MV-4-11 (cell line): ENCODE data around the gene FERMT3.
"Not testable (repeated sequence)": the region's sequence is repeated elsewhere in the genome, so short reads cannot be mapped to it uniquely, and the experiment has no call there.

Experiments
- DNase-seq: peaks from one replicate; lab custom pipeline; 2025; lab: John Stamatoyannopoulos, UW

Gene FERMT3

DNA sequence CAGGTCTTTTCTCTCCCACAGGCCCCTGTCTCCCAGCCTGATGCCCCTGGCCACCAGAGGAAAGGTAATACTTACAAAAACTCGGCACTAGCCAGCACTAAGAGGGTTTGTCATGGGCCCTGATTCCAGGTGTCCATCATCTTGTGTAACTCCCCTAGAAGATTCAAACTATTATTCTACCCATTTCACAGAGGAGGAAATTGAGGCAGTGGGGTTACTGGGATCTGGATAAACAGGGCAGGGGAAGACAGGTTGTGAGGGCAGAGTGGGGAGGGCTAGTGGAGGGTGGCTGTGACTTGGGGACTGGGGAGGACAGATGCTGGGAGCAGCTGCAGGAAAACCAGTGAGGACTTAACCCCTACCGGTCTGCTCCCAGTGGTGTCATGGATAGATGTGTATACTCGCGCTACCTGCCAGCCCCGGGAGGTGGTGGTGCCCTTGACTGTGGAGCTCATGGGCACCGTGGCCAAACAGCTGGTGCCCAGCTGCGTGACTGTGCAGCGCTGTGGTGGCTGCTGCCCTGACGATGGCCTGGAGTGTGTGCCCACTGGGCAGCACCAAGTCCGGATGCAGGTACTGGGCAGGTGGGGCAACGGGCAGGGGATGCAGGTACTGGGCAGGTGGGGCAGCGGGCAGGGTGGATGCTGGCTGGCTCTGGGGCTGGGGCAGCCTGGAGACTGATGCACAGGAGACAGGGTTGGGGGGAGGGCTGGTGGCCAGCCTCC, 29.1 kb downstream of the FERMT3 start:
- no peak for DNase-seq

DNA sequence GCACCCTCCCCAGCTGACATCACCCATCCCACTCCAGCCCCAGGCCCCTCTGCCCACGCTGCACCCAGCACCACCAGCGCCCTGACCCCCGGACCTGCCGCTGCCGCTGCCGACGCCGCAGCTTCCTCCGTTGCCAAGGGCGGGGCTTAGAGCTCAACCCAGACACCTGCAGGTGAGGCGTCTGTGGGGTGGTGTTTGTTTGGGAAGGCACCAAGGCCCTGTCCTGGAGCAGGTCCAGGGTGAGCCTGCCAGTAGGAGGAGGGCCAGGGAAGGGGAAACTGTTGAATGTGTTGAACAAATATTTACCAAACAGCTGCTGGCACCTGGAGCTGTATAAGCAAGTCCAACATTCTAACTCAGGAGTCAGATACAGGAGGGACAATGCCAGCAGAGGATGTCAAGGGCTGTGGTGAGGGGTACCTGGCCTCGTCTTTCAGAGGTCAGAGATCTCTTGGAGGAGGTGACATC, 31.0 kb downstream of the FERMT3 start:
- DNase-seq: no peak

DNA sequence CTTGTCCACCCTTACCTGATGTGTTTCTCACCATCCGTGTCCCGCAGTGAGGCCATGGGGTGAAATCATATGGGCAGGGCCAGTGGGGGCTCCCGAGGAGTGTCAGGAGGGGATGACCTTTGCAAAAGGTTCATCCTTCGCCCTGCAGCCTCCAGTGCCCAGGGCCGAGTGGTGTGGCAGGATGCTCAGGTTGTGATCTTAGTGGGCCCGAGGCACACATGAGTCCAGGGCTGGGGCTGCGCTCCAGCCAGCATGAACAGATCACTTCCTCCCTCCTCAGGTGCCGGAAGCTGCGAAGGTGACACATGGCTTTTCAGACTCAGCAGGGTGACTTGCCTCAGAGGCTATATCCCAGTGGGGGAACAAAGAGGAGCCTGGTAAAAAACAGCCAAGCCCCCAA, 31.6 kb downstream of the FERMT3 start:
- no peak for DNase-seq

DNA sequence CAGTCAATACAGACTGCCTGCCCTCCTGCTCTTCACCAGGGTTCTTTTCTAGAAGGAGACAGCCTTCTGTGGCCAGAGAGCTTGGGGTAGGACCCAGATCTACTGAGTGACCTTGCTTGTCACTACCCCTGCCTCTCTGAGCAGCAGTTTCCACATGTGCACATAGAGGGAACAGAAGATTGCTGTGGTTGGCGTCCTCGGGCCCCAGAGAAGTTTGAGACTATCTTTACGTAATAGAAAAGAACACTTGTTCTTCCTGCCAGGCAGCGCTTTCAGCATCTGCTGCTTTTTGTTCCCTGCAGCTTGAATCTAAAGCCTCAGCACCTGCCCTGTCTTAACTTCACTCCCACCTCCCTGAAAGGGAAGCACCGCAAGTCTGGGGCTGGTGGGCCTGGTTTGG, 32.5 kb downstream of the FERMT3 start:
- peak; percentile 91 for DNase-seq

DNA sequence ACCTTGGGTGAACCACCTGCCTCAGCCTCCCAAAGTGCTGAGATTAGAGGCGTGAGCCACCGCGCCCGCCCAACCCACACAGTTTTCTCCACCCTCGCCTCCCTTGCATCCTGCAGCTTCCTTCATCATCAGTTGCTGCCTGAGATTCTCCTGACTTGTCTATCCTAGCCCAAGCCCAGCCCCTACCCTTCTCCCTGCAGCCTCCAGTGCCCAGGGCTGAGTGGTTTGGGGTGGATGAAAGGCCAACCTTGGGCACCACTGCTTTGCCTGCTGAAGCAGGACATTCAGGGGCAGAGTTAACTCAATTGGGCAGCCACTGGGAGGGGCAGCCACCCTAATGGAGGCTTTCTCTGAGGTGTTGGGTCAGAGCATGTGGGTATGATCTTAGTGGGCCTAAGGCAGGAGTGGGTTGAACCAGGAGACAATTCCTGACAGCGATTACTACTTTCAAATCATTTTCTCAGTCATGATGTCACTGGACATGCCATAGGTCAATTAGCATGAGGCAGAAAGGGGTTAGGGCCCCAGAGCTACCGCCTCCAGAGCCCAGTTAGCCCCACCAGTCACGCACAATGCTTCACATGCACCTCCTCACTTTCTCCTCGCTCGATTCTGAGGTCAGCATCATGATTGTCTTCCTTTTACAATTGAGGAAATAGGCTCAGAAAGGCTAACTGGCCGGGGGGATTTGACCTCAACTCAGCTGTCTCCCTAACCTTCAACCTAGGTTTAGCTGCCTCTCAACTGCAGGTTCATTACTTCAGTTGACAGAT, 33.3 kb downstream of the FERMT3 start:
- DNase-seq: peak; percentile 98

DNA sequence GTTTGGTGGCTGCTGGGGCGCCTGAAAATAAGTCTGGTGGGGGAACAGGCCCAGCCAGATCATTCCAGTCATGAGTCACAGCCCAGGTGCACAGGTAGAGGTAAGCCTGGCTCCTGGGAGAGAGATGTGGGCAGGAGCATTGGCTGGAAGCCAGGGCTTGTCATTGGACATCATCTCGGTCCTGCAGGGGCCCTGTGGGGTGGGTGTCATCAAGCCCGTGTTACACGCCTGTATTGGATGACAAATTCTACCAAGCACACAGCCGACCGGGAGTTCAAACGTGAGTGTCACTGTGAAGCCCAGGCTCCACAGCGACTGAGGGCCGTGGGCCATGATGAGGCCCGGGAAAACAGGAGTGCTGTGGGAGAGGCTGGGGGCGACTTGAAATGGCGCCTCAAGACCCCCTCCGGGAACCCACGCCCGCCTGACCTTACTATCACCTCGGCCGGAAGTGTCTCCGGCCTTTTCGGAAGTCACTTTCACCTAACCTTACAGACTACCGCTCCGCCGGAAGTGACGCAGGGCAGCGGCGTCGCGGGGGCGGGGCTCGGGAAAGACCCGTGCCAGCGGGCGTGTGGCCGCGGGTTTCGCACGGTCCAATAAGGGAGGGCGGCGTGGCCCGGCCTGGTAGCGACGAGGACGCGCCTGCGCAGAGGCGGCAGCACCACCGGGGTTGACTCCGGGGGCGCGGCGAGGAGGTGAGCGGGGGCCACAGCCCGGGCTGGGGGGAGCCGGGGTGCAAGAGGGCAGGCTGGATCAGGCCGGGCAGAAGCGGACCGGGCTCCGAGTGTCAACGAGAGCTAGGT, 34.1 kb downstream of the FERMT3 start, which contains the start of gene FKBP2:
TSS of gene FKBP2 (plus strand) at position 661 of the 806 bp plus-strand sequence. CDS start 1,293 bp downstream, outside the sequence.
- DNase-seq: peak; percentile 96

DNA sequence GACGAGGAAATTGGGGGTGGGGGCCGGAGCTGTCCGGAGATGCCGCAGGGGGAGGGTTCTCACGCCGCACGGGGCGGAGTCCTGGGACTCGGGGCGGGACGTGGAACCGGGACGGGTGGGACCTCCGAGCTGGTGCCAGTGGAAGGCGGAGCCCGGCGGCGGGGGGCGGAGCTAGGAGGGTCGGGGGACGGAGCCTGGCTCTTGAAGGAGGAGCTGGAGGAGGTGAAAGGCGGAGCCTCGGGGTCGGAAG, 34.6 kb downstream of the FERMT3 start:
- DNase-seq: peak; percentile 97

DNA sequence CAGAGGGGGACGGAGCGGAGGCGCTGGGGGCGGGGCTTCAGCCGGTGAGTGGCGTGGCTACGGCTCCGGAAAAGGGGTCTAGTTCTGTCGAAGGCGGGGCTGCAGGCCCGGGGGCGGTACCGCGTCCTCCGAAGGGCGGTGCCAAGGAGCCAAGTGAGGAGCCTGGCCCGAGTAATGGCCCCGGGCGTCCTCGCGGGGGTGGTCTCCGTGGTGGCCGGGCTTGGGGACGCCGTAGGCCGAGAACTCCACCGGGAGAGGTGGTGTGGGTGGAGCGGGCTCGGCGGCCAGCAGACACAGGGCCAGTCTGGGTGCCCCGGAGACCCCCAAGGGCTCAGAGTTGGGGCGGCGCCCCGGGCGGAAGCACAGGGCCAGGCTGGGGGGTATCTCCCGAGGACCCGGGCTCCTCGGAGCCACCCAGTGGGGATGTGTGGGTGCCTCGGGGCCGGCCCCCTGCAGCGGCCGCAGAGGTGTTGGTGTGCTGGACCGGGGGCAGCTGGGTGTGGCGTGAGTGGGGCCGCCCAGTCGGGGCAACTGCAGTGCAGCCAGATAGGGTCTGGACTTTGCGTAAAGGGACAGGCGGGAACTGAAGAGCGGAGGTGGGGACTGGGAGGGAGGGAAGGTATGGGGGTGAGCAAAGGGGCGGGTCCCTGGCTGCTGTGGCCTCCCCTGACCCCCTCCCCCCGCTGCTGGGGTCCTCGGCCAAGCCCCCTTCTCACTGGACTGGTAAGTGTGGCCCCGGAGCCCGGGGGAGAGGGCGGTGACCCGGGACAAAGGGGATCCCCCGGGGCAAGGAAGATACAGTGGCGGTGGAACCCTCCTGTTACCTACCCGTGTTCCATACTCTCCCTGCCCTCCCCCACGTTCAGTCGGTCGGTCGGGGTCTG, 35.2 kb downstream of the FERMT3 start:
- DNase-seq: no peak

DNA sequence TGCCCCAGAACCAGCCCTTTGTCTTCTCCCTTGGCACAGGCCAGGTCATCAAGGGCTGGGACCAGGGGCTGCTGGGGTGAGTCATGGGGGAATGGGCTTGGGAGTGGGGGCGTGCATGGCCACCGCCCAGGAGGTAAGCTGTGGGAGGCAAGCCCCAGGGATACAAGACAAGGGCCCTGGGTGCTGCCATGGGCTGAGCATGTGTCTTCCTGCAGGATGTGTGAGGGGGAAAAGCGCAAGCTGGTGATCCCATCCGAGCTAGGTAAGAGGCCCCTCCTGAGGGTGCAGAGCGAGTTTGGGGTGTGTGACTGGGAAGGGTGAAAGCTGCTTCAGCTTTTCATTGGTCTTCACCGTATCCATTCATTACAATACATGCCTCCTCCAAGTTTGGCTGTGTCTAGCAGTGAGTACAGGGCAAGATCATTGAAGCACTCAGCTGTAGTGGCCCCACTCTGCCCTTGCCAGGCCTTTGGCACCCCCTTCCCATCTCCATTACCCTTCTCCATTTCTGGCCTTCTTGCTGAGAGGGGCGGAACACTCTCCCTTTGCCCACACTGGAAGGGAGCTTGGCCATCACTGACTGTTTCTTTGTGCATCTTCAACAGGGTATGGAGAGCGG, 36.8 kb downstream of the FERMT3 start:
- DNase-seq: no peak

DNA sequence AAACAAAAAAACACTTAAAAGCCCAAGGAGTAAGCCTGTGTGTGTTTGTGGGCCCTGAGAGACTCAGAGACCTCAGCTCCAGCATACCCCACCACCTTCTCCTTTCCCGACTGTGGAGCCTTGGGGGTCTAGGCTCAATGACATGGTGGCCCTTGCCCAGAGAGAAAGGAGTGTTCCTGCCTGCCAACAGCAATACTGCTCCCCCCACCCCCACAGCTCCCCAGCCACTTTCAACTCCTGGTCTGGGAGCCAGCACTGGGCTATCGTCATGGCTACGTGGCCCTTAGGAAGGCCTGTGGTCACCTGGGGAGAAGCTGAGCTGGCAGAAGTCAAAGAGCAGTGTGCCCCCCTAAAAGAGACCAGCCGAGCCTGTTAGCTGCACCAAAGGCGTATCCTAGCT, 37.6 kb downstream of the FERMT3 start:
- no peak for DNase-seq

DNA sequence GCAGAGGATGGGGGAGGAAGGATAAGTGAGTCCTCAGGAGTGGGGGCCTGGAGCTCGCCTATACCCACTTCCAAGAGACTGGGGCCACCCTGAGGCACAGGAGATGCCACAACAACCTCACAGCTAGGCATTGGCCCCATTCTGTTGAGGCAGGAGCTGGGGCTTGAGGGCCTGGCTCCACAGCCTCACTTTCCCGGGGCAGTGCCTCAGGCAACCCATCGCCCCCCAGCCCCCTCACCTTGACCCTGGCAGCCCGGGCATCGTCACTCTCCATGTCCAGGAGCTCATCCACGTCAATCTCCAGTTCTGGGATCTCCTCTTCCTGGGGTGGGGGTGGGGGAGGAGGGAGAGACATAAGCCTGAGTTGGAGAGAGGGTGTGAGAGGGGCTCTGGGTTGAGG, 38.4 kb downstream of the FERMT3 start:
- no peak for DNase-seq

DNA sequence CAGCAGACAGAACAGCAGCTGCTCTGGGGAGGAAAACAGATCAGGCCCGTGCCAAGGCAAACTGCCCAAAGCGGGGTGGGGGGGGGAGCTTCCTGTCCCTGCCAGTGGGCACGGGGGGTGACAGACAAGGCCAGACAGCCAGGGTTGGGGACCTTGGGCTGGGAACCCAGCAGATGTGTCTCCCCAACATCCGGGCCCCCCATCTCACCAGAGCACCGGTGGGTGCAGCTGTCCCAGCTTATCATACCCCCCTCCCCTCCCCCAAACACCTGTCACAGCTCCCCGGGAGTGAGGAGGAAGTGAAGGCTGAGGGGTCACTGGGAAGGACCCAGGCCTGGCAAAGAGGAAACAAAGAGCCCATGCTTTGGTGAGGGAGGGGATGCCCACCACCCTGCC, 38.9 kb downstream of the FERMT3 start:
- peak; percentile 47 for DNase-seq

DNA sequence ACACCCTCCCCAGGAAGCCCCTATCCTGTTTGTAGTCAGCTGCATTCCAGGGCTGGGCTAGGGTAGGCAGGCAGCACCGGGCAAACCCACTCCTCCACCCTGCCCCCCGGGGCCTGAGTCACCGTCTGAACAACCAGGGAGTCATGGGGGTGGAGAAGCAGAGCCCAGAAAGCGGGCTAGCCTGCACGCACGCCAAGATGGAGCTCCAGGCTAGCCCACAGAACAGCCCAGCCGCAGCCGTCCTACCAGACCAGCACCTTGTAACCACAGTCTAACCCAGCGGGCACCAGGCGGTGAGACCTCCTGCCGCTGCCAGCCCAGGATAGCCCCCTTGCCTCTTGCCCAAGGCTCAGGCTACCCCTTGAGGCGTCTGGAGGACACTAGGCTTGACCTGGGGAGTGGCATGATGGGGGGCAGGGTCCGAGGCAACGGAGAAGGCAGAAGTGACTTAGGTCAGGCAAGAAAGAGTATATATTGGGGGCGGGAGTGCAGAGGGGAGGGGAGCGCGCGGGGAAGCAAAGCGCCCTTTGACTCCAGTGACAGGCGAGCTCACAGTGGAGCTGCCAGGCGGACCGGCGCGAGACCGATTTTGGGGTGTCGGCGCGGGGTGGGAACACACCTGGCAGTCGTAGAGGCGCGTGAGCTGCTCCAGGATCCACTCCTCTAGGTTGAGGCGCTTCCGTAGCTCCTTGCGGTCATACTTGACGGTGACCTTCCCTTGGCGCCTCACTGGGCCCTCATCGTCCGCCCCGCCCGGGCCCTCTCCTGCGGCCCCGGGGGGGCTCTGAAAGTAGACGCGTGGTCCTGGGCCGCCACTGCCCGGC, 39.5 kb downstream of the FERMT3 start:
- DNase-seq: peak; percentile 60

DNA sequence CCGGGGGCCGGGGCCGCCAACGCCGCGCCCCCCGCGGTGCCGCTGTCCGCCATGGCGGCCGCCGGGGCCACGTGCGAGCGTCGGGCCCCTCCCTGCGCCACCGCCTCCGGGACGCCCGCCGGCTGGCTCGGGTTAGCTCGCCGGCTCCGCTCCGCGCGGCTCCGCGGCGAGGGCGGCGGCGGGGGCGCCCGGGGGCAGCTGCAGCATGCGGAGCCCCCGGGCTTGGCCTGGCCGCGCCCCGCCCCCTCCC, 40.0 kb downstream of the FERMT3 start:
- DNase-seq: not testable (repeated sequence)

DNA sequence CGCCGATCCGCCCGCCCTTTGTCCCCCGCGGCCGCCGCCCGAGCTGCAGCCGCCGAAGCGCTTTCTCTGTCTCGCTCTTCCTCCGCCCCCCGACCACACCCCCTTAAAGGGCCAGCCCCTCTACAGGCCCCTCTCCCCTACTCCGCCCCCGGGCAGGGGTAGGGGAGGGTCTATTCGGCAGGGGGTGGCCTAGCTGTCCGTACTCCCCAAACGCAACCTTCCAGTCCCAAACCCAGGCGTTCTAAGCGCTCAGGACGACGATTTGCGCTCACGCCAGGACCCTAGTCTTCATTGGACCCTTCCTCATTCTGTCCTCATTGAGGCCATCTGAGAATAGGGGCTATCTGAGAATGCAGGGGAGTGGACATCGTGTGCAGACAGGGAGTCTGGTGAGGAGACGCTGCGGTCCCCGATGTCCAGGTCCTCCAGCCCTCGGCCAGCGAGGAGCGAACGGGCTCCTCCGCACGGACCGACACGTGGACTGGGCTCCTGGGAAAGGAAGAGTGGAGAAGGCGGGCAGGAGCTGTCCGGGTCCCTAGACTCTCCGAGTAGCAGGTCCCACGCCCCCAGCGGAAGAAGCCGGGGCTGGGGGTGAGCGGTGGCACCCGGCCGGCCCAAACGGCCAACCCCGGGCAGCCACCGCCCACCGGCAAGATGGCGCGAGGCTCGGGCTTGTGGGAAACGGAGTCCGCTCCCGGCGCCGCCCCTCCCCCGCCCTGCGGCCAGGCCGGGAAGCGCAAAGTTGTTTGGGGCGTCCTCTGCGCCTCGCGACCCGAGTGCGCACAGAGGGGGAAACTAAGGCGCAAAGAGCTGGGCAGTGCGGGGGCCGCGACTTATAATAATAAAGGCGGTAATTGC, 40.6 kb downstream of the FERMT3 start, which contains the start of gene PPP1R14B:
TSS of gene PPP1R14B (minus strand) at position 73 of the 858 bp plus-strand sequence. CDS start 270 bp downstream, outside the sequence.
- DNase-seq: peak; percentile 78

DNA sequence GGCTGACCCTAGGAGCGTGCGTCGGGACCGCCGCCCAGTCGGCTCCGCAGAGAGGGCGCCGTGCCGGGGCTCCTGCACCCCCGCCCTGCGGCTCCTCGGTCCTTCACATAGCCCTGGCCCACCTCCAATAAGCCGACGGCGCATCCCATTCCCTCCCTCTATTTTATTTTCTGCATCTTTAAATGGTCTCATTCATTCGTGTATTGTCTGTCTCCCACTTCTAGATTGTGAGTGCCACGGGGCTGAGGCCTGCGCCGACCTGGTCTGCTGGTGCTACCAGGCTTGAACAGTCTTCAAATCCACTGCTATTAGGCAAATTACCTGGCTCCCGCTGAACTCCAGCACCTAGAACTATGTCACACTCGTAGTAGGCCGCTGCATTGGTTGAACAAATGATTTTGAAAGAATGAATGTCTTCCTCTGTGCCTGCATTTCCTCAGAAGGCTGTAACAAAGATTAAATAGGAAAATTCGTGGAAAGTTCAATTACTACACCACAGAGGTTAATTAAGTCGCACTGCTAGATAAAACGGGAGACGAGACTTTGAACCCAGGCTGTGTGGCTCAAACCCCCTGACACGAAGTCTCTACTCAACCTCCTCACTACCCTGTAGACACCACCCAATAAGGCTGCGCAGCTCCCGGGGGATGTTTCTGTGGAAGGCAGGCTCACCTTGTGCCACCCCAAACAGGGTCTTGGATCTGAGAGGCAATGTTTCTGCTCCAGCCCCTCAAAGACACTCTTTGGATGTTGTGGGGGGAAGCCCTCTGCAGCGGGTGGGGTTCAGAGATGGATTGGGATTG, 41.4 kb downstream of the FERMT3 start:
- DNase-seq: no peak

DNA sequence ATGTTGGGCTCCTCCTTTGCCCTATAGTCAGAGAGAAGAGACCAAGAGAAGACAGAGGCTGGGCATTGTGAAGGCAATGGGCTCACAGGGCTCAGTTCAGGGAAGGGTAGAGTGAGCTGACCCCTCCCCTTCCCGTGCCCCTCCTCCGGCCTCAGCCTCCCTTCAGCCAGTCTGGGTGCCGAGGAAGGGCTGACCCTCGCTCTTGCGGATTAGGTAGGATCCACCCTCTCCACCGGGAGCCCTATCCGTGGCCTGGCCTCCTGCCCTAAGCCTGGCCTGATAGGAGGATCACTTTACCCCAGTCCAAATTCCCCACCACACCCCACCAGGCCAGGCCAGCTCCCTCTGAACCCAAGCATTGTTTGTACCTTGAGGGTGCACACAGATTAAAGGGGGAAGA, 42.1 kb downstream of the FERMT3 start:
- no peak for DNase-seq

DNA sequence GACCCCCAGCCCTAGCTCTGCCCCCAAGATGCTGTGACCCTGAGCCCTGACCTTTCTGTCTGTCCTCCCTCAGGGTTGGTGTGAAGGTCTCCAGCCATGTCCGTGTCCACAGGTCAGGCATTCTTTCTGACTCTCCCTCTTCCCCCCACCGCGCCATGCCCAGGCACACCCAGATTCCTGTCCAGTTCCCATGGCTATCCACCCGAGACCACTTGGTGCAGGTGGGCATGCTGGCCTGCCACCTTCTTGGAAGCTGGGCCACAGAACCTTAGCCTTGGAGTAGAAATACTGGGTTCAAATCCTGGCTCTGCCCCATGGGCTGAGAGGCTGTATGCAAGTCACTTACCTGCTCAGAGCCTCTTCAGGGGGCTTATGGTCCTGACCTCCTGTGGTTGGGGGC, 42.5 kb downstream of the FERMT3 start:
- DNase-seq: no peak
